HTERT RPE-1 (cell line): Measurements from ENCODE around the gene CNTNAP2.

ENCODE experiments used
- in situ Hi-C: fragments of 300-500 bp; cut with MboI; formaldehyde crosslinking; loops from 4 replicates; pipeline ENCODE4 v1.14.3; 2020; ENCODE audit warnings: low sequenced_read_pairs

Gene CNTNAP2

GRCh38 chr7:146285418-146285817 is 168.8 kb downstream of the CNTNAP2 start:
- in situ Hi-C loops: no loop called here

- in situ Hi-C loops: no loop called here
Observed at GRCh38 chr7:146290746-146291145, 174.1 kb downstream of the CNTNAP2 start.

DNA sequence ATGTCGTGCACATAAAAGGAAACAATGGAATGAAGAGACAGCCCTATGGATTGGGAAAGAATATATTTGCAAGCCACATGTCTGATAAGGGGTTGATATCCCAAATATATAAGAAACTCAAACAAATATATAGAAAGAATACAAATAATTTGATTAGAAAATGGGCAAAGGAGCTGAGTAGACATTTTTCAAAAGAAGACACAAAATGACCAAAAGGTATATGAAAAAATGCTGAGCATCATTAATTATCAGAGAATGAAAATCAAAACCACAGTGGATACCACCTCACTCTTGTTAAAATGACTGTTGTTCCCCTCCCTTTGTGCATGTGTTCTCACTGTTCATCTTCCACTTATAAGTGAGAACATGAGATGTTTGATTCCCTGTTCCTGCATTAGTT is 175.3 kb downstream of the CNTNAP2 start:
- in situ Hi-C loops: no loop called here

DNA sequence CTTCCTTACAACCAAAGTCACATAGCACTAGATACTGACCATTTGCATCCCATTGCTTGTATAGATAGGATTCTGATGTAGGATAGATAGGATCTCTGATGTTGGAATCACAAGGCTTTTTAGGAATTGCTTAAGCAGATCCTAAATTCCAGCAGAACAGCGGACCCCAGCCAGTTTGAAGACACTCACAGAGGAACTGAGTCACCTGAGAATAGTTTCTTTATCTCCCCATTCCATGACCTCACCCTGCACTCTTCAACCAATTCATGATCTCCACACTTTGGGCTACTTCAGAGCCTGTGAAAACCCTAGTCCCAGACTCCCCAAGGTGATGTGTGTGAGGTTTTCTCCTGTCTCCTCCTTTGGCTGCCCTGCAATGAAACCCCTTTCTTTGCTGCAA is 179.4 kb downstream of the CNTNAP2 start:
- in situ Hi-C loops: no loop called here

DNA sequence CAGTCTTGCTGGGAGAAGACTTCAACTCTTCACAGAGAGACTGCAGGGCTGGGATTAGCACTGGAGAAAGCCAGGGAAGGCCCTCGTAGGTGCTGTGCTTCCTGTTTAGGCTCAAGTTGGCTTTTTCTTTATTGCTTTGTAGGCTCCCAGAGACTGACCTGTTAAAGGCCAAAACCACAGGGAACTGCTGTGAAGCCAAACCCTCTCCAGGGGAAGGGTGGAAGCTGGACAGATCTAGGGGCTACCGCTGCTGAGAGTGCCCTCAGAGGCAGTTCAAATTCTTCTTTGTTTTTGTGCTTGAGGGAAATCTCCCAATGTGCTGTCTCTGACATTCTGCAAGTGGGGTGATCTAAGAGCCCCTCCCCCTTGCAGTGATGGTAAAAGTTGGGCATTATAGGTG is 198.4 kb downstream of the CNTNAP2 start:
- in situ Hi-C loops: no loop called here

DNA sequence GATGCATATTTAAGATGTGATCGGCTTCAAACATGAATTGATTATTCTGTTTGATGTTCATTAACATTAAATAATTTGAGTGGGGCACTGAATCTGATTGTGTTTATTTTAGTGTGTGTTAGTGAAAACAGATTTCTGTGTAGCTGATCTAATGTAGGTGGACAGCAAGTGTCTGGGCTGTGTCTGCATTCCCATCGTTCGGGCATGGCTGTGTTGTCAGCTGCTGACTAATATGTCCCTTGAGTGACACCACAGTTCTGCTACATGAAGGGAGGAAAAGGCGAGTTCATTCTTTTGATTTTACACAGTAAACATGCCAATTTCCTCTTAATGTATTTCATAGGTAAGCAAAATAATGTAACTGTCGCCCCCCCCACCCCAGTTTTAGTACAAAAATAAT is 203.0 kb downstream of the CNTNAP2 start:
- in situ Hi-C loops: no loop called here

GRCh38 chr7:146321301-146321700 is 204.7 kb downstream of the CNTNAP2 start:
- in situ Hi-C loops: no loop called here

- in situ Hi-C loops: no loop called here
Observed at GRCh38 chr7:146331369-146331768, 214.8 kb downstream of the CNTNAP2 start.

DNA sequence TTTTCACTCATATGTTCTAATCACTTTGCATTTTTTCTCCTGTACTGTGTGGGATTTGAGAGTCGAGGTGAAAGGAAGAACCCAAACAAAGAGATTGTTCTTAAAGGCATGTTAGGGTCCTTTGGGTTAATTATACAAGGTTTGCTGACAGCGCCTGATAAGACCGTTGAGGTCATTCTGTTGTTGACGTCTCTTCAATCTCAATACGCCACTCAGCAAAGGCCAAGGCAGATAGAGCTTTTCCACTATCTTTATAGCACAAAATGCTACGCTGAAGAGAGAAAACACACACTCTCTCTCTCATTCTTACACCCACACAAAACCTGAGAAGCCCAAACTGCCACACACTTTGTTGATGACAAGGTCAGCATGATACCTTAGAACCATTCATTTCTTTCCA is 228.7 kb downstream of the CNTNAP2 start:
- in situ Hi-C loops: no loop called here

- in situ Hi-C loops: no loop called here
Observed at GRCh38 chr7:146346096-146346495, 229.5 kb downstream of the CNTNAP2 start.

GRCh38 chr7:146355216-146355615 is 238.6 kb downstream of the CNTNAP2 start:
- in situ Hi-C loops: no loop called here

- in situ Hi-C loops: no loop called here
Observed at GRCh38 chr7:146359176-146359575, 242.6 kb downstream of the CNTNAP2 start.

- in situ Hi-C loops: no loop called here
Observed at GRCh38 chr7:146366938-146367337, 250.3 kb downstream of the CNTNAP2 start.

DNA sequence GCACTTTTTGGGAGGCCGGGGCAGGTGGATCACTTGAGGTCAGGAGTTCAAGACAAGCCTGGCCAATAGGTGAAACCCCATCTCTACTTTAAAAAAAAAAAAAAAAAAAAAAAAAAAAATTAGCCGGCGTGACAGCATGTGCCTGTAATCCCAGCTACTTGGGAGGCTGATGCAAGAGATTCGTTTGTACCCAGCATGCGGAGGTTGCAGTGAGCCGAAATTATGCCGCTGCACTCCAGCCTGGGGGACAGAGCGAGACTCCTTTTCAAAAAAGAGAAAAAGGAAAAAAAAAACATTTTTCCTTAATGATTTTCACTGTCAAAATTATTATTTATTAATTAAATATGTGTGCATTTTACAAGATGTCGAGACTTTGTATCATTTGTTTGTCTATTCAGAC is 253.6 kb downstream of the CNTNAP2 start:
- in situ Hi-C loops: no loop called here

- in situ Hi-C loops: no loop called here
Observed at GRCh38 chr7:146375170-146375569, 258.6 kb downstream of the CNTNAP2 start.

- in situ Hi-C loops: no loop called here
Observed at GRCh38 chr7:146378196-146378595, 261.6 kb downstream of the CNTNAP2 start.

GRCh38 chr7:146387140-146387539 is 270.5 kb downstream of the CNTNAP2 start:
- in situ Hi-C loops: no loop called here

DNA sequence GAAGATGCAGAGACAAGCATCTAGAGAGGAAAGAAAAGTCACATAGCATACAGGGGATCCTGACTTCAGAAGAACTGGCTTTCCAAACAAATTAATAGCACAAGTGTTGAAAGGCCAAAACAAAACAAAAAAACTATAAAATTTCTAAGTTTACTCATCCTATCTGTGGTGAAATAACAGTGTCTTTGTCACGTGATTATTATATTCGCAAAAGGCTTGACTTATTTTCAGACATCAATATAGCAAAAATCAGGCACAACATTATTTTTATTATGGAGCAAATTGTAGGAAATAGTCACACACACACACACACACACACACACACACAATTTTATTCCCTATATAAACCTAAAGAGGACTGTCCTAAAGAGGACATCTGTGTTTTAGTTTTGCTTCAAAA is 272.3 kb downstream of the CNTNAP2 start:
- in situ Hi-C loops: no loop called here

GRCh38 chr7:146393346-146393745 is 276.7 kb downstream of the CNTNAP2 start:
- in situ Hi-C loops: no loop called here

- in situ Hi-C loops: no loop called here
Observed at GRCh38 chr7:146397141-146397540, 280.5 kb downstream of the CNTNAP2 start.

GRCh38 chr7:146401939-146402338 is 285.3 kb downstream of the CNTNAP2 start:
- in situ Hi-C loops: no loop called here

DNA sequence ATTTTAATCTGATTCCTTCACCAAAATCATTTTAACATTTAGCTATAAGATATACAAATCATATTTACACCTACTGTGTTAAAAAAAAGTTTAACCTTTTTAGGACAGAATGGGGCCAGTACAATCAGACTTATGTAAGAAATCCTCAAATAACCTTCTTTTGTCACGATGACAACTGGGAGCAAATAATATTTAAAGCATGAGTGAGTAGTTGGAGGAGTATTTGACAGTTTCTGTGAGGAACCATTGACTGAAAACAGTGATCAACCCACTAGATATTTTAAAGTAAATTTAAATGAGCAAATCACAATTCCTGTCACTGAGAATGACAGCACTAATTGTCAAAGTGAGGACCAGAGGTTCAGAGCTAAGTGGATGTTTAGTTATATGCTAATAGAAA is 289.1 kb downstream of the CNTNAP2 start:
- in situ Hi-C loops: no loop called here

DNA sequence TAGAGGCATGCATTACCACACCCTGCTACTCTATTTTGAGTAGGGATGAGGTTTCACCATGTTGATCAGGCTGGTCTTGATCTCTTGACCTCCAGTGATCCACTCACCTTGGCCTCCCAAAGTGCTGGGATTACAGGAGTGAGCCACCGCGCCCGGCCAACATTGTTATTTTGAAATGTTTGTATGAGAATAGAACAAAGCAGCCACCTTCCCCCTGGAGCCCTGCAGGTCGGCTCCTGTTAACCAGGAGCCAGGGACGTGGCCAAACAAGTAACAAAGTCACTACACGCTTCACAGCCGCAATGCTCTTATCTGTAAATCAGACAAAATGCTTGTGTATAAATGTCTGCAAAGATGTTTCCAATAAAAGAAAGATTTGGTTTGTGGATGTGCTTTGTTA is 295.4 kb downstream of the CNTNAP2 start:
- in situ Hi-C loops: no loop called here

DNA sequence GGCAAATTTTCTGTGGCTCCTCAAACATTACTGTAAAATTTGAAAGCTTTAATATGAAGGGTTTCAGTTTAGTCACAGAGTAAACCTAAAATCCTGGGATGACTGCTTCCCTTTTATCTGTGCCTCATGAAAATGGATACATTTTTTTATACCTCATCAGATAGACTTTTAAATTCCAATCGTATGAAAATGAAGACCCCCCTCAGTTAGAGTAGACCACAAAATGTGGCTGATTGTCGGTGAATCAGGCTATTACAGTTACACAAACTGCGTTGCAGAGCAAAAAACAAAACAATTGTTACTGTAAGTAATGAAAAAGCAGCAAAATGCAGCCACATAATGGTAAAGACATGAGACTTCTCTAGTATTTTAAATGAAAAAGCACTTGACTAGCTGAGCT is 296.2 kb downstream of the CNTNAP2 start:
- in situ Hi-C loops: no loop called here
